GM18517 (cell line): ENCODE measurements around the gene THSD7A.
"Not testable (repeated sequence)": the region's sequence is repeated elsewhere in the genome, so short reads cannot be mapped to it uniquely, and the experiment has no call there.

Experiments used
- ATAC-seq: cut with Tn5 transposase; IDR thresholded peaks from one replicate; pipeline ENCODE4 v1.9.1; 2021; ENCODE audit warnings: mild to moderate bottlenecking, moderate library complexity; ENCODE audit not compliant: unreplicated experiment

THSD7A gene

DNA sequence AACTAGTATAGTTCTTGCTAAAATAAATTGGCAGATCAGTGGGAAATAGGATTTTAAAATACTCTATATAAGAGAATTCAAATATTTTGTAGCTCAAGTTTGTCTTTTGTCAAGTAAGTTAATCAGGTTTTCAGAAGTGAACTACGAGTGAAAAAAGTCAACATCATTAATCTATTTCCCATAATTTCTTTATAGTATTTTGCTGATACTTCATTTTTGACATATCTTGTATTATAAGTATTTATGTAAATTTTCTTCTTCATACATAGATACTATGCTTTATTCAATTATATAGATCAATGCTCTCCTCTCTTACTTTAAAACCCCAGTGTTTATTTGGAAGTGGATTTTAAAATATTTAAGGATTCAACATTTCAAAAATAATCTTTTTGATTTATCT is 360.7 kb downstream of the THSD7A start:
- ATAC-seq = no peak

DNA sequence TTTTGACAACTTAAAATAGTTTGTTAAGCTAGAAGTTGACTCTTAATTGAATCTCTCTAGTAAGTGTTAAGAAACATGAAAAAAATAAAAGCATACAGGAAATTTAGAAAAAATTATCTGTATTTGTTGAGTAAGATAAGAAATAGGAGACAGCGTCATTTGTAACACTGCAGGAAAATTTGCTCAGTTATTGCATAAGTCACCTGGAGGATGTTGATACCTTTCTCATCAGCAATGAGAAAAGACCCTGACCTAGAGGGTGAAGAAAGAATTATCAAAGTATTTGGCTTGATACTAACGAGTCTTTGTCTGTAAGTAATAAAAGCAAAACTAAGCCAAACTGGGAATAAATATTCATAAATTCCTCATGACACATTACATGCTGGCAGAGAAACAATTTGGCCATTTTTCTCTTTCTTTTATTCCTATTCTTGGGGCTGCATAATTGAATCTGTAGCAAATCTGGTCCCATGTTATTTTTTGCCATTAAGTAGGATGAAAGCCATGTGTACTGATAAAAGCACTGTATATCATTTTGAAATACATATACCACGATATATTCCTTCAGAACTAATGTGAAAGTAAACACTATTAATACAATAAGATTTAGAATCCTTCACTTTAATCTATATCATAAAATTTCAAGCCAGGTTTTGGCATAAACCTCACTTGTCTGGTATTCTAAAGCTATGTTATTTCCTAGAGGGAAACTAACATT is 362.8 kb downstream of the THSD7A start:
- no peak for ATAC-seq

DNA sequence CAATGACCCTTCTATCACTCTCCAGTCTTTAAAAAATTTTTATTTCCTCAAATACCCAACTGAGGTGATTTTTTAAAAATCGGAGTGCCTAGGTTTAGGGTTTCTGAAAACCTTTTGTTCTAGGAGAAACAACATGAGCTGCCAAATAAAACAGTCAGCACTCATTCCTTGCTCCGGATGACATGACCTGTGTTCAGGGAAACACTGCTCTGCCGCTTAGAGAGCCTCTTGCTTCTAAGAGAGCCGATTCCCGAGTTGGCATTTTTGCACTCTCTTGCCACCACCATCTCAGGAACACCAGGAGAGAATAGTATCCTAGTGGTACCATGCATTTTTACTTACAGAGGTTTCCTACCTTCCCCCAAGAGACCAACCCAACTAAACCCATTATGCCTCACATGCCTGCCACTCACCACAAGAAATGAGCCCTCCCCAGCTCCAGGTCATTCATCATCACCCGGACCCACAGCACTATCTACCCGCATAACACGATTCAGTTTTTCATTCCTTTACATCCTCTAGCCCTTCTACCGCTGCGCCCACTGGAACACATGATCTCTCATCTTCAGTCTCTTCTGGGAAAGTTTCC is 365.4 kb downstream of the THSD7A start:
- no peak for ATAC-seq

DNA sequence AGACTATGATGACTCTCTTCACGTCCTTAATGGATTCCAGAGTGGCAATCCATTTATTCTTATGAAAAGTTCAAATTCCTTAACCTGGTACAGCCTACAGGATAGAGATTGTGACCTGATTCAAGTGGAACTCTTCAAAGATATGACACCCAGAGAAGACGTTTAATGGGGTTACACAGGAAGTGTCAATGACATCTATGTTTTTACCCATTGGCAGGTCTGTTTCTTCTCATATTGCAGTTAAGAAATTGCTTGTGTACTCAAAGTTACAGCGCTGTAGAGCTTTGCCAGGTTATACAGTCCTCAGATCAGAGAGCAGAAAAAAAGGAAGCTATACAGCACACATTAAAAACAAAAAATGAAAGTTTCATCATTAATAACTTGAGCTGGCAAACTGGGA is 367.4 kb downstream of the THSD7A start:
- ATAC-seq = no peak

DNA sequence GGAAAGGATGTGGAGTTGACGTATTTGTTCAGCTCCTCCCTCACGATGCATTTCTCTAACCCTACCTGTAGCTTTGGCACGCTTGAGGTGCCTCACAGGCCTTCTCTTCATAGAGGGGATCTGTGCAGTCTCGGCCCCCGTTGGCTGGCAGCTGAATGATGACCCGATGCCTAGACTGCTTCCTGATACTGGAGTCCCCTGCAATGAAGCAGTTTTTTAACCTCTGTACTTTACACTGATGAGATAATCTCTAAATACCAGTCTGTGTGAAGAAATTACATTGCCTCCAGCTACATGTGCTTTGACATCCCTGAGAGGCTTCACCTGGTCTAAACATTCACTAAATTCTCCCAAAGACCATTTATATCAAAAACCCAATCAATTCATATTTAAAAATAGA is 370.1 kb downstream of the THSD7A start:
- no peak for ATAC-seq

DNA sequence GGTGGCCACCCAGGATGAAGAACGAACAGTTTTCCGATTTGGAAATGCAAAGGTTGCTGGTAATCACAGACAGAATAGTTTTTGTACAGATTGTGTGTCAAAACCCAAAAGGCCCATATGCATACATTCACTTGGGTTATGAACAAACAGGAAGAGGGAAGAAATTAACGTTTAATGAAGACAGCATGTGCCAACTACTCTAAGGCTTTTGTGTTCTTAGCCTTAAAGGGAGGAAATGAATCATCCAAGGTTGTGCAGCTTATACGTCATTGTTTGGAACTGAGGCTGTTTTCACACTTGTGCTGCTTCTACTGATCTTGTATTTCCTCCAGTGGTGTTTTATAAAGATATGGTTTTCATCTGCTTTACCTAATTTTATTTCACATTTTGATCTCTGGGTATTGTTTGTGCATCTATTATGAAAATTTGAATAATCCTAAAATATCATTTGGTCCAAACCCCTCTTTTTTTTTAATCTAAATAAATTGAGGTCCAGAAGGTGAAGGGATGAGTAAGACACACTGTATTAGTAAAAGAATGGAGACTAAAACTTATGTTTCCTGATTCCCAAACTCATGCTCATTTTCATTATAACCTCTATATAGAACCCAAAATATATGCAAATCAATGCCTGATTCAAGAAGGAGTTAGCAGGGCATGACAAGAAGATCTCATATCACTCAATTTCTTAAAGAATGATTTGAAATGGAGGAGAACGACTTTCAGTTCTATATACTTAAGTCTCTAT is 373.1 kb downstream of the THSD7A start:
- no peak for ATAC-seq

- no peak for ATAC-seq
These were observed 374.6 kb downstream of the THSD7A start for GRCh38 chr7:11457419-11457818.

DNA sequence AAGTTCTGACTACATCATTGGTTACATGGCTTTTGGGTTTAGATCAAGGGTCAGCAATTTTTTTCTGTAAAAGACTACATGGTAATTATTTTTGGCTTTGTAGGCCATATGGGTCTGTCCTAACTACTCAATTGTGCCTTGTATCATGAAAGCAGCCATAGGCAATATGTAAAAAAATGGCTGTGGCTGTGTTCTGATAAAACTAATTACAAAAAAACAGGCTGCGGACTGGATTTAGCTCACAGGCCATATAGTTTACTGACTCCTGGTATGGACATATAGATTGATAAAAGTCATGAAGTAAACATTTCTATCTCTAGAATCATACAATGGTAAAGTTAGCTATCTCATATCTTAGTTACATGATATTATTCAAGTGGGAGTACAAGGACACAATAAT is 375.4 kb downstream of the THSD7A start:
- no peak for ATAC-seq

DNA sequence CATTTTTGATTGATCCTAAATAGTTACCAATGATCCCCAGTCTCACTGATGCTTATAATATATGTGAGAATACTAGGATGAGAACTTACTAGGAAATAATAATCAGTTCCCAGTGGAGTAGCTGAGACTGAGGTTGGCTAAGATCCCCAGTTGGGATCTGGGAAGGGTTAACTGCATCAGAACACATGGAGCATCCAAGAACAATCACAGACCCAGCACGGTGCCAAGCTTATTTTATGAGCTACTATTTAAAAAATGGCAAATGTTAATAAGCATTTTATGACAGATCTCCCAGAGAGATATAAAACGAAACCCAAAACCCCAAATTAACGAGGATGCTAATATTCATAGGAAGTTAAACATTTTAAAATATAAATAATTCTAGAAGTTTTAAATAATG is 379.5 kb downstream of the THSD7A start:
- ATAC-seq = no peak

- no peak for ATAC-seq
These were observed 381.7 kb downstream of the THSD7A start for GRCh38 chr7:11450281-11450680.

GRCh38 chr7:11449316-11449715 is 382.7 kb downstream of the THSD7A start:
- ATAC-seq = no peak

DNA sequence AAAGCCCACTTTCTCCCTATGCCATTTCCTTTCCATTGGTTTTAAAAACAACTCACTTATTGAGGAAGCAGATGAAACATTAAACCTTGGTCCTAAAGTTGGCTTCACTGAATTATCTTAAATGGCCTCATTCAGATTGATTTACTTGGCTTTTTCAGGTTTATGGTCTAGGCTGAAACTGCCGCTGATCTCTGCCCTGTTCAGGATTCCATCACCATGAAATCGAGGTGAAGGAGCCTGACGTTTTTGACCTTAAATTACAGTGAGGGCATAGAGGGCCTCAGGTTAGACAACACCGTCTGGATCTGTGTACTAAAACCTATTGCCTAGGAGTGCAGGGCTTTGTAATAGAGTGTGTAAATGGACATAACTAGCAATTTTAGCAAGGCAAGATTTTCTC is 383.7 kb downstream of the THSD7A start:
- ATAC-seq = no peak

- no peak for ATAC-seq
These were observed 384.9 kb downstream of the THSD7A start for GRCh38 chr7:11447106-11447505.

DNA sequence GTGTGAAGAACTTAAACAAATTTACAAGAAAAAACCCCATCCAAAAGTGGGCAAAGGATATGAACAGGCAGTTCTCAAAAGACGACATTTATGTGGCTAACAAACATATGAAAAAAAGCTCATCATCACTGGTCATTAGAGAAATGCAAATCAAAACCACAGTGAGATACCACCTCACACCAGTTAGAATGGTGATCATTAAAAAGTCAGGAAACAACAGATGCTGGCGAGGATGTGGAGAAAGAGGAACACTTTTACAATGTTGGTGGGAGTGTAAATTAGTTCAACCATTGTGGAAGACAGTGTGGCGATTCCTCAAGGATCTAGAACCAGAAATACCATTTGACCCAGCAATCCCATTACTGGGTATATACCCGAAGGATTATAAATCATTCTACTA is 388.1 kb downstream of the THSD7A start:
- not testable (repeated sequence) for ATAC-seq

DNA sequence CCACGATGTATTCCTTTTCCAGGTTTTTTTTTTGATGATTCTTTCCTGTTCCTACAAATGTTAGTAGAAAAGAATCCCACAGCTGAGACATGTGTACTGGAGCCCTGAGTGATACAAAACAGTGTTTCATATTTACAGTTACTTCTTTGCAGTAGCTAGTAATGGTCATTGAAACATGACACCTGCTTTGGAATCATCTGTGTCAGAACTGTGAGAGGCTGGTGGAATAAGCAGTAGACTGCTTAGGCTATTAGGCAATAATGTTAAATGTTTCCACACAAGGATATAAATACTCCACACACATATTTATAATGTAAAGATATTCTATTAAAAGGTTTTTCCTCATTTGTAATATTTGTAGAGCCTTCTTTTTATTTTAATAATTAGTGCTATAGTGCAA is 394.0 kb downstream of the THSD7A start:
- no peak for ATAC-seq

DNA sequence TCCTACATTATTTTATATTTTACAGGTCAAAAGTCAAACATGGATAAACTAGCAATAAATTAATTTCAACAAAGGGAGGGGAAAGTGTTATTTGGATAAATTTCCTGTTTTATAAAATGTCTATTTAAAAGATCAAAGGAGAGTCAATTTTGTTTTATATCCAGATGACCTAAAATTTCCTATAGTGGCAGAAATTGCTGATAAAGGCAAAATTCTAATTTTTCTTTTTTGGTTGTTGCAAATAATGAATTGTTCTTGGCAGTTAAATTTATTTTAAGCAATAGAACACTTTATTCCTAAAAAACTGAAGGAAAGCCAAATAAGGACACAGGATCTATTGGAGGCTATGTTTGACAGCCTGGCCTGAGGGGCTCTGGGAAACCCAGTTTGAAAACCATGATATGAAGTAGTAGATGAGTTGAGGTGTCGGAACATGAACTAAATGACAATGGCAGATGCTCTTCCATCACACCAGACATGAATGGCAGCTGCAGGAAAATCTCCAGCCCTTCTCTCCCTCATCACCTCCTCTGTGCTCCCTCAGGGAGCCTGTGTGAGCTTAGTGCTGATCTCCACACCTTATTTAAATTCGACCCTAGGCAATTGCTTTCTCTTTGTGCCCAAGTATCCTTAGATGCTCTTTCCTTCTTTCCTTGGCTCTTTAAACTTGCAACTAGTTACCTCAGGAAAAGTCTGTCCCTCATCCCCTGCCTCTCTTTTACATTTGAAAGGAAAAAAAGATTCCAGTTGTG is 395.0 kb downstream of the THSD7A start:
- no peak for ATAC-seq

DNA sequence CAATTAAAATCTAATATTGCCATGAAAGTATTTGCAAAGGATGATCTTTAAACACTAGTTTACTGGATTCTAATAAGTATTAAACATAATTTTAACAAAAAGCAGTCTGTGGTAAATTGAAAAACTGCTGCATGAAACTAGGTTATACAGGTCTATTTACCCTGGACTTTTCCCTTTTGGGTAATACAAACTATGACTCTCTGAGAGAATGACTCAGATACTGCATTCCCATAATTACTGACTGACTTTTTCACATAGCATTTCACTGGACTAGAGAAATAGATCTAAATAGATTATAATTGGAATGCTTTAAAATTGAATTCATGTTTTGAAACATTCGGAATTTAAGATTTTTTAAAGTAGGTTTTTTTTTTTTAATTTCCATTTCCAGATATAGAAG is 395.7 kb downstream of the THSD7A start:
- no peak for ATAC-seq

- ATAC-seq = no peak
These were observed 397.6 kb downstream of the THSD7A start for GRCh38 chr7:11434366-11434765.

- no peak for ATAC-seq
These were observed 401.2 kb downstream of the THSD7A start for GRCh38 chr7:11430841-11431240.

- no peak for ATAC-seq
These were observed 401.9 kb downstream of the THSD7A start for GRCh38 chr7:11430112-11430511.

- ATAC-seq = no peak
These were observed 403.0 kb downstream of the THSD7A start for GRCh38 chr7:11428877-11429581.
